Renal cortex interstitium (tissue), 11 donors: ENCODE measurements around the gene UBE2S. TPM values are rescaled to one million over a fixed set of nuclear protein-coding genes. Genes with fewer than 3 reads are reported as not detected.

ENCODE experiments used
- DNase-seq, 11 donors: peaks; one replicate each; pipeline ENCODE4 v3.0.0-alpha.2; 2013; ENCODE audit warnings: low read depth in 9 of 11, low spot score in 4 of 11; ENCODE audit errors: extremely low read depth in 1 of 11
- polyA plus RNA-seq, 3 donors: library from polyadenylated mRNA; unstranded; fragments of 120-200 nt; gene quantifications; one replicate each; pipeline ENCODE4 v1.2.1, GENCODE V29; 2013; ENCODE audit not compliant: insufficient read length in 3 of 3

Gene UBE2S
- polyA plus RNA-seq, 3 donors, result 39.8 to 70.7 (median 42.8) TPM

GRCh38 chr19:55376241-55376933, 31.2 kb downstream of the UBE2S start, which contains the start of gene TMEM190:
TSS of gene TMEM190 (plus strand) at chr19:55376826. CDS start at chr19:55376854, 28 bp downstream.
- DNase-seq, result no peak

- no peak for DNase-seq
Measured at GRCh38 chr19:55373993-55374757, 33.4 kb downstream of the UBE2S start.

- DNase-seq, result no peak
Measured at GRCh38 chr19:55373306-55373992, 34.1 kb downstream of the UBE2S start.

- DNase-seq, result no peak
Measured at GRCh38 chr19:55372316-55373081, 35.1 kb downstream of the UBE2S start.

- DNase-seq, result no peak
Measured at GRCh38 chr19:55370305-55370988, 37.1 kb downstream of the UBE2S start, which contains the start of gene IL11. TSS of gene IL11 (minus strand) at chr19:55370463. CDS start at chr19:55370310, 153 bp downstream.

- DNase-seq, result no peak
Measured at GRCh38 chr19:55369653-55370304, 37.8 kb downstream of the UBE2S start.

- DNase-seq, result no peak
Measured at GRCh38 chr19:55368701-55369563, 38.7 kb downstream of the UBE2S start.

GRCh38 chr19:55368106-55368505, 39.5 kb downstream of the UBE2S start:
- DNase-seq, result no peak

GRCh38 chr19:55366790-55367189, 40.8 kb downstream of the UBE2S start:
- no peak for DNase-seq

GRCh38 chr19:55365964-55366363, 41.6 kb downstream of the UBE2S start:
- no peak for DNase-seq

GRCh38 chr19:55365245-55365644, 42.3 kb downstream of the UBE2S start:
- no peak for DNase-seq

GRCh38 chr19:55362990-55363716, 44.4 kb downstream of the UBE2S start, which contains the start of gene GARIN5B:
TSS of gene GARIN5B (minus strand) at chr19:55363260. CDS start at chr19:55363066, 194 bp downstream.
- no peak for DNase-seq

GRCh38 chr19:55362174-55362989, 45.2 kb downstream of the UBE2S start:
- no peak for DNase-seq

- DNase-seq, result no peak
Measured at GRCh38 chr19:55360902-55361301, 46.7 kb downstream of the UBE2S start.
